Esophagus muscularis mucosa (tissue), 4 donors: ENCODE measurements around the gene DMRTB1. TPM values are rescaled to one million over a fixed set of nuclear protein-coding genes. Genes with fewer than 3 reads are reported as not detected.

ENCODE experiments used
- DNase-seq: peaks from one replicate; pipeline ENCODE4 v3.0.0-alpha.2; 2017; ENCODE audit errors: extremely low spot score
- H3K27ac ChIP-seq, 4 donors: fragments of 200-600 bp; sonication (generic); replicated peaks in 1 of 4; 1 replicate in 3 of 4; 2 replicates in 1 of 4; pipeline ENCODE4 v1.5.1; 2016 to 2019; ENCODE audit warnings: mild to moderate bottlenecking in 1 of 4
- H3K27me3 ChIP-seq, 4 donors: fragments of 200-600 bp; sonication (generic); one replicate each; pipeline versions ENCODE4 v1.5.1 to v1.6.0; 2016 to 2019
- H3K36me3 ChIP-seq, 4 donors: fragments of 200-600 bp; sonication (generic); one replicate each; pipeline ENCODE4 v1.5.1; 2016 to 2019
- H3K4me1 ChIP-seq, 4 donors: fragments of 200-600 bp; sonication (generic); one replicate each; pipeline ENCODE4 v1.5.1; 2016 to 2019
- H3K4me3 ChIP-seq, 4 donors: fragments of 200-600 bp; sonication (generic); 1 replicate in 2 of 4; 2 replicates in 2 of 4; pipeline ENCODE4 v1.5.1; 2016 to 2019; ENCODE audit warnings: mild to moderate bottlenecking in 4 of 4, moderate library complexity in 1 of 4
- H3K9me3 ChIP-seq, 4 donors: fragments of 200-600 bp; sonication (generic); 1 replicate in 3 of 4; 2 replicates in 1 of 4; pipeline ENCODE4 v1.5.1; 2016 to 2019
- CTCF ChIP-seq, 3 experiments: fragments of 200-600 bp in 2 of 3; fragments of 450-650 bp in 1 of 3; sonication (generic) in 2 of 3; IDR thresholded peaks; one replicate each; pipeline ENCODE4 v1.5.1; 2017 to 2019; ENCODE audit warnings: antibody characterized with exemption in 3 of 3, mild to moderate bottlenecking in 2 of 3, moderate library complexity in 1 of 3
- EP300 ChIP-seq: sonication (generic); formaldehyde crosslinking; IDR thresholded peaks from one replicate; pipeline ENCODE4 v1.6.1; 2017; ENCODE audit warnings: antibody characterized with exemption
- POLR2A ChIP-seq: fragments of 450-650 bp; IDR thresholded peaks from one replicate; pipeline ENCODE4 v1.6.1; 2017; ENCODE audit warnings: antibody characterized with exemption, moderate library complexity, mild to moderate bottlenecking, low read depth
- POLR2AphosphoS5 ChIP-seq, 2 donors: sonication (generic); formaldehyde crosslinking; IDR thresholded peaks; one replicate each; pipeline ENCODE4 v1.6.1; 2017; ENCODE audit warnings: antibody characterized with exemption in 2 of 2
- WGBS: methylation state at CpG from one replicate; pipeline ENCODE4 v1.1.5; 2018; 5-methylcytosine and 5-hydroxymethylcytosine counted together
- intact Hi-C: fragments of 100-400 bp; cut with DNase I; formaldehyde crosslinking; loops from one replicate; pipeline ENCODE4 v1.15.1; 2023
- total RNA-seq, 4 donors: library from RNA; depleted of rRNA; stranded (reverse); fragments of >200 nt; gene quantifications; one replicate each; pipeline versions ENCODE4 v1.1.0 to v1.2.1, GENCODE V29; 2016

DMRTB1 gene
- total RNA-seq, 4 donors from 2014 or later: not detected

GRCh38 chr1:53502641-53503432 lies 43.6 kb downstream of the DMRTB1 start:
- Histone ChIP-seq H3K4me3 (no peak overlapping the region), H3K27ac (no peak overlapping the region), H3K36me3 (no peaks in the 10 kb centered on the region), H3K4me1 (no peaks in the 10 kb centered on the region), H3K9me3 (no peaks in the 10 kb centered on the region), H3K27me3 (peaks cover 0 to 38% (median 0%) of the 10 kb centered on the region in 4 donors)
- WGBS: 71% methylated on average over 6 of the region's 7 CpGs
- TF ChIP-seq CTCF (IDR thresholded peaks at IDR 0.05) (no peak), POLR2A (no peak), POLR2AphosphoS5 (IDR thresholded peaks at IDR 0.05) (no peak), EP300 (no peak)
- no peak for DNase-seq
- intact Hi-C loops: no loop called here

GRCh38 chr1:53503433-53504217 lies 44.4 kb downstream of the DMRTB1 start:
- no peaks in the 10 kb centered on the region for H3K36me3 ChIP-seq
- WGBS: 88% methylated on average over 27 of the region's 27 CpGs
- H3K9me3 ChIP-seq: no peaks in the 10 kb centered on the region
- no peak for DNase-seq
- no peak overlapping the region for H3K4me3 ChIP-seq
- no peaks in the 10 kb centered on the region for H3K4me1 ChIP-seq
- intact Hi-C loops: no loop called here
- peaks cover 0 to 31% (median 0%) of the 10 kb centered on the region in 4 donors for H3K27me3 ChIP-seq
- H3K27ac ChIP-seq: no peak overlapping the region
- TF ChIP-seq POLR2A: no peak
- no peak for TF ChIP-seq EP300
- TF ChIP-seq POLR2AphosphoS5 (IDR thresholded peaks at IDR 0.05): no peak
- TF ChIP-seq CTCF (IDR thresholded peaks at IDR 0.05): no peak

GRCh38 chr1:53504901-53505300 lies 45.7 kb downstream of the DMRTB1 start:
- Histone ChIP-seq H3K27me3 (peaks cover 0 to 20% (median 0%) of the 10 kb centered on the region in 4 donors), H3K27ac (no peak overlapping the region), H3K4me3 (no peak overlapping the region), H3K9me3 (no peaks in the 10 kb centered on the region), H3K4me1 (no peaks in the 10 kb centered on the region), H3K36me3 (no peaks in the 10 kb centered on the region)
- no CpG with 5 or more reads among the region's 9 CpGs for WGBS
- no peak for TF ChIP-seq POLR2AphosphoS5 (IDR thresholded peaks at IDR 0.05)
- TF ChIP-seq POLR2A: no peak
- no peak for TF ChIP-seq CTCF (IDR thresholded peaks at IDR 0.05)
- TF ChIP-seq EP300: no peak
- intact Hi-C loops: no loop called here
- DNase-seq: no peak

GRCh38 chr1:53505401-53505800 lies 46.2 kb downstream of the DMRTB1 start:
- Histone ChIP-seq H3K36me3 (no peaks in the 10 kb centered on the region), H3K4me1 (no peaks in the 10 kb centered on the region), H3K27me3 (peaks cover 0 to 15% (median 0%) of the 10 kb centered on the region in 4 donors), H3K27ac (no peak overlapping the region), H3K9me3 (no peaks in the 10 kb centered on the region), H3K4me3 (no peak overlapping the region)
- WGBS: 90% methylated on average over 8 of the region's 9 CpGs
- no peak for TF ChIP-seq EP300
- TF ChIP-seq POLR2A: no peak
- TF ChIP-seq CTCF (IDR thresholded peaks at IDR 0.05): no peak
- no peak for TF ChIP-seq POLR2AphosphoS5 (IDR thresholded peaks at IDR 0.05)
- DNase-seq: no peak
- intact Hi-C loops: no loop called here
